ENCODE measurements around the gene GLIS1. TPM values are rescaled to one million over a fixed set of nuclear protein-coding genes. Genes with fewer than 3 reads are reported as not detected.

GLIS1 gene
- total RNA-seq, 1 donor from 2014 or later, result 1.2 TPM

GRCh38 chr1:53548031-53548491 is 190.9 kb downstream of the GLIS1 start:
- intact Hi-C loops (cut with DNase I), result no loop called here
- DNase-seq (ENCODE audit: extremely low spot score in 2 of 2), result no peak
- Histone ChIP-seq H3K36me3 (no peaks in the 10 kb centered on the region), H3K4me3 (no peak overlapping the region), H3K4me1 (no peaks in the 10 kb centered on the region), H3K27me3 (no peaks in the 10 kb centered on the region), H3K27ac (no peak overlapping the region), H3K9me3 (no peaks in the 10 kb centered on the region)
- no peak for TF ChIP-seq CTCF (IDR thresholded peaks at IDR 0.05)
- TF ChIP-seq POLR2AphosphoS5 (IDR thresholded peaks at IDR 0.05; ENCODE audit: insufficient read depth in 1 of 2, low read depth in 1 of 2), result no peak
- TF ChIP-seq POLR2A (IDR thresholded peaks at IDR 0.05), result no peak

- Histone ChIP-seq H3K9me3 (no peaks in the 10 kb centered on the region), H3K27ac (no peak overlapping the region), H3K36me3 (no peaks in the 10 kb centered on the region), H3K27me3 (no peaks in the 10 kb centered on the region), H3K4me1 (no peaks in the 10 kb centered on the region), H3K4me3 (no peak overlapping the region)
- TF ChIP-seq POLR2A (IDR thresholded peaks at IDR 0.05) (no peak), CTCF (IDR thresholded peaks at IDR 0.05) (no peak), POLR2AphosphoS5 (IDR thresholded peaks at IDR 0.05; ENCODE audit: insufficient read depth in 1 of 2, low read depth in 1 of 2) (no peak)
- intact Hi-C loops (cut with DNase I), result no loop called here
- DNase-seq (ENCODE audit: extremely low spot score in 2 of 2), result no peak
Measured at GRCh38 chr1:53547231-53547790, 191.7 kb downstream of the GLIS1 start.

- intact Hi-C loops (cut with DNase I), result no loop called here
- Histone ChIP-seq H3K4me1 (peaks cover 4% of the 10 kb centered on the region), H3K27me3 (no peaks in the 10 kb centered on the region), H3K9me3 (no peaks in the 10 kb centered on the region), H3K36me3 (no peaks in the 10 kb centered on the region), H3K27ac (no peak overlapping the region), H3K4me3 (no peak overlapping the region)
- TF ChIP-seq POLR2A (IDR thresholded peaks at IDR 0.05), result no peak
- no peak for TF ChIP-seq POLR2AphosphoS5 (IDR thresholded peaks at IDR 0.05; ENCODE audit: insufficient read depth in 1 of 2, low read depth in 1 of 2)
- no peak for TF ChIP-seq CTCF (IDR thresholded peaks at IDR 0.05)
- no peak for DNase-seq (ENCODE audit: extremely low spot score in 2 of 2)
Measured at GRCh38 chr1:53546409-53547155, 192.4 kb downstream of the GLIS1 start.

- no peak for DNase-seq (ENCODE audit: extremely low spot score in 2 of 2)
- H3K27ac ChIP-seq, result no peak overlapping the region
- no peaks in the 10 kb centered on the region for H3K9me3 ChIP-seq
- no peaks in the 10 kb centered on the region for H3K36me3 ChIP-seq
- H3K27me3 ChIP-seq, result no peaks in the 10 kb centered on the region
- intact Hi-C loops (cut with DNase I), result no loop called here
- H3K4me1 ChIP-seq, result peaks cover 9% of the 10 kb centered on the region
- TF ChIP-seq POLR2A (IDR thresholded peaks at IDR 0.05) (no peak), POLR2AphosphoS5 (IDR thresholded peaks at IDR 0.05; ENCODE audit: insufficient read depth in 1 of 2, low read depth in 1 of 2) (no peak), CTCF (IDR thresholded peaks at IDR 0.05) (no peak)
- no peak overlapping the region for H3K4me3 ChIP-seq
Measured at GRCh38 chr1:53545663-53546408, 193.1 kb downstream of the GLIS1 start.

All from vagina (tissue), 2 donors.